Endothelial cell (in vitro differentiated cells): ENCODE results near the gene RERE. TPM values are rescaled to one million over a fixed set of nuclear protein-coding genes. Genes with fewer than 3 reads are reported as not detected.

Experiments
- DNase-seq: peaks from one replicate; pipeline ENCODE4 v3.0.0; 2021; ENCODE audit warnings: low spot score
- H3K27ac Mint-ChIP-seq: one replicate; pipeline ENCODE4 v1.8.0; 2021; ENCODE audit warnings: mixed read lengths, inconsistent platforms; ENCODE audit not compliant: unreplicated experiment
- H3K27me3 Mint-ChIP-seq: one replicate; pipeline ENCODE4 v1.8.0; 2021; ENCODE audit warnings: mild to moderate bottlenecking, moderate library complexity, mixed read lengths, inconsistent platforms; ENCODE audit not compliant: unreplicated experiment
- H3K36me3 Mint-ChIP-seq: one replicate; pipeline ENCODE4 v1.8.0; 2021; ENCODE audit warnings: mild to moderate bottlenecking, low read depth, mixed read lengths, inconsistent platforms; ENCODE audit not compliant: unreplicated experiment
- H3K4me1 Mint-ChIP-seq: one replicate; pipeline ENCODE4 v1.8.0; 2021; ENCODE audit warnings: mild to moderate bottlenecking, mixed read lengths, inconsistent platforms; ENCODE audit not compliant: unreplicated experiment
- H3K4me3 Mint-ChIP-seq: one replicate; pipeline ENCODE4 v1.8.0; 2021; ENCODE audit warnings: mild to moderate bottlenecking, mixed read lengths, inconsistent platforms; ENCODE audit not compliant: unreplicated experiment
- H3K9me3 Mint-ChIP-seq: one replicate; pipeline ENCODE4 v1.8.0; 2021; ENCODE audit warnings: mixed read lengths, inconsistent platforms; ENCODE audit not compliant: unreplicated experiment
- CTCF ChIP-seq: fragments of 200-600 bp; sonication (generic); IDR thresholded peaks from one replicate; pipeline ENCODE4 v1.5.0; 2021; ENCODE audit warnings: antibody characterized with exemption; ENCODE audit not compliant: unreplicated experiment
- total RNA-seq: library from RNA; stranded (reverse); fragmentation: NEBNext Ultra II Directional; extraction: Animal tissue kit (Norgen Biotek cat#: 25700); gene quantifications from one replicate; pipeline ENCODE4 v1.2.1, GENCODE V29; 2021; ENCODE audit not compliant: unreplicated experiment

RERE gene
- total RNA-seq, 1 donor from 2014 or later: 115 TPM

GRCh38 chr1:8568837-8569236 is 248.6 kb downstream of the RERE start:
- H3K27ac Mint-ChIP-seq: no peak overlapping the region
- H3K9me3 Mint-ChIP-seq: no peaks in the 10 kb centered on the region
- TF ChIP-seq CTCF: no peak
- H3K27me3 Mint-ChIP-seq: no peaks in the 10 kb centered on the region
- DNase-seq: no peak
- no peak overlapping the region for H3K4me3 Mint-ChIP-seq
- H3K4me1 Mint-ChIP-seq: peaks cover 33% of the 10 kb centered on the region
- H3K36me3 Mint-ChIP-seq: no peaks in the 10 kb centered on the region

GRCh38 chr1:8567146-8567545 is 250.3 kb downstream of the RERE start:
- H3K4me1 Mint-ChIP-seq: peaks cover 34% of the 10 kb centered on the region
- no peaks in the 10 kb centered on the region for H3K9me3 Mint-ChIP-seq
- no peak for TF ChIP-seq CTCF
- H3K27ac Mint-ChIP-seq: peak overlapping the region; percentile 0
- H3K27me3 Mint-ChIP-seq: no peaks in the 10 kb centered on the region
- no peak for DNase-seq
- no peaks in the 10 kb centered on the region for H3K36me3 Mint-ChIP-seq
- H3K4me3 Mint-ChIP-seq: no peak overlapping the region

- Mint-ChIP-seq H3K27me3 (no peaks in the 10 kb centered on the region), H3K4me1 (peaks cover 23% of the 10 kb centered on the region), H3K9me3 (no peaks in the 10 kb centered on the region), H3K36me3 (no peaks in the 10 kb centered on the region), H3K27ac (peak overlapping the region; percentile 78), H3K4me3 (no peak overlapping the region)
- TF ChIP-seq CTCF: no peak
- DNase-seq: no peak
These were observed 251.6 kb downstream of the RERE start for GRCh38 chr1:8565802-8566201.

GRCh38 chr1:8563944-8564537 is 253.4 kb downstream of the RERE start:
- H3K36me3 Mint-ChIP-seq: no peaks in the 10 kb centered on the region
- H3K4me3 Mint-ChIP-seq: no peak overlapping the region
- TF ChIP-seq CTCF: no peak
- no peak for DNase-seq
- no peaks in the 10 kb centered on the region for H3K27me3 Mint-ChIP-seq
- peaks cover 16% of the 10 kb centered on the region for H3K4me1 Mint-ChIP-seq
- no peaks in the 10 kb centered on the region for H3K9me3 Mint-ChIP-seq
- H3K27ac Mint-ChIP-seq: no peak overlapping the region

- Mint-ChIP-seq H3K9me3 (no peaks in the 10 kb centered on the region), H3K27me3 (no peaks in the 10 kb centered on the region), H3K4me3 (no peak overlapping the region), H3K27ac (peak overlapping the region; percentile 61), H3K4me1 (peaks cover 16% of the 10 kb centered on the region), H3K36me3 (no peaks in the 10 kb centered on the region)
- DNase-seq: no peak
- no peak for TF ChIP-seq CTCF
These were observed 254.3 kb downstream of the RERE start for GRCh38 chr1:8562881-8563865.
